HG03066 (cell line): Measurements from ENCODE around the gene SUCO.
"Not testable (repeated sequence)": the region's sequence is repeated elsewhere in the genome, so short reads cannot be mapped to it uniquely, and the experiment has no call there.

ENCODE experiments used
- ATAC-seq: cut with Tn5 transposase; IDR thresholded peaks from one replicate; pipeline ENCODE4 v1.9.1; 2021; ENCODE audit warnings: low read depth; ENCODE audit not compliant: unreplicated experiment

SUCO gene

DNA sequence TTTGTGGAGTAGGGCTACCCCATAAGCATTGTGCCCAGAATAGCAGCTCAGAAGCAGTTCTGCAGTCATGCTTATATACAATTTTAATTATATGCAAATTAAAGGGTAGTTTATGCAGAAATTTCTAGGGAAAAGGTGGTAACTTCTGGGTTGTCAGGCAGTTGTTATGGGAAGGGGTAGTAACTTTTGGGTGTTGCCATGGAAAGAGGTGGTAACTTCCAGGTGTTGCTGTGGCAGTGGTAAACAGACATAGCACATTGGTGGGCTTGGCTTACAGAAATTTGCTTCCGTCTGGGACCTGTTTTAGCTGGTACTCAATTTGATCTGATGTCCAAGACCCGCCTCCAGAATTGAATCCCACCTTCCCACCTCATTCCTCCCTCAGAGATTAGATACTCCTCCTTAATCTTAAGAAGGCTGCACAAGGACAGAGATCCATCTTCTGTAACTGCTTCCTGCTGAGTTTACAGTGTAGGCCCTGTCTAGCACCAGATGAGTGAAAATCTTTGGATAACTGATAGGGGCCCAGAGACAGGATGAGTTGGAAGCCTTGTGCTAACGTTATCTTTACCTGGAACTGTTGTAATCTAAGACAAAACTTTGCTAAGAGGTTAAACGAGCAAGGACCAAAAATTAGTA, 26.7 kb downstream of the SUCO start:
- ATAC-seq: no peak

DNA sequence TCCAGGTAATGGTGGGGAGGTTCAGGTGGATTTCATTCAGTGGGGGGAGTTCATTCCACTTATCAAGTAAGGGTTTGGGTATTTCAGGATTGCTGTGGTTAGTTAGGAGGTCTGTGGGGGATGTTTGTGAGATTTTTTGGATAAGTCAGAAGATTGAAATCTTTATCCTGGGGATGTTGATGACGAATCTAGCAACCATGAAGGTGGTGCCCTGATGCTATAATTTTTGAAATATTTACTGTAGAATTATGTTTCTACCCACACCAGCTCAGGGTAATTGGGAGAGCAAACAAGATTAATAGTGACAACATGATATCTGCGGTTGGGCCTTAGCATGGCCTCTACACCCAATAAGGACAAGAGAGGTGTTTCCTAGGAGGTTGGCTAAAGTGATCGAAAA, 28.3 kb downstream of the SUCO start:
- no peak for ATAC-seq

DNA sequence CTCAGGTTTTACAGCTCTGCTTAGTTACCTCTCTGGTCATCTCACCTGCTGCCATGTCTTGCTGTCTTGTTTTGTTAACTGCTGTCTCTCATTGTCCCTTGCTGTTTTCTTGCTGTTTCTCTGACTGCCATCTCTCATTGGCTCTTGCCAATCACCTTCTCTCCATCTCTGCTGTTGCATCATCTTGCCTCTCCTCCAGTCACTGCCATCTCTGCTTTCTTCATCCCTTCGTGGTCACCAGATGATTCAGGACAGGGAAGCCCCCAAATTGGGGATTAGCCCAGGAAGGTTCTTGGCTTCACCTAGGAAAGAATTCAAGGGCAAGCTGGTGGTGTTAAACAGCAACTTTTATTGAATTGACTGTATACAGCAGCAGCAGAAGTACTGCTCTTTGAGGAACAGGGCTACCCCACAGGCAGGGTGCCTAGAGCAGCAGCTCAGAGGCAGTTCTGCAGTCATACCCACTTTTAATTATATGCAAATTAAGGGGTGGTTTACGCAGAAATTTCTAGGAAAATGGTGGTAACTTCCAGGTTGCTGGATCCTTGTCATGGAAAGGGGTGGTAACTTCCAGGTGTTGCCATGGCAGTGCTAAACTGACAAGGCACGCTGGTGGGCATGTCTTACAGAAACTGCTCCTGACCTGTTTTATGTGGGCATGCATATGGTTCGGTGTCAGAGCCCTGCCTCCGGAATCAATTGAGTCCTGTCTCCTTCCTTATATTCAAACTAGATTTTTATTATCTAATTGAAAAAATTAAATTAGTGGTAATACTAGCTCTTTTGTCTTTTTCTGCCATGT, 33.4 kb downstream of the SUCO start:
- ATAC-seq: no peak

DNA sequence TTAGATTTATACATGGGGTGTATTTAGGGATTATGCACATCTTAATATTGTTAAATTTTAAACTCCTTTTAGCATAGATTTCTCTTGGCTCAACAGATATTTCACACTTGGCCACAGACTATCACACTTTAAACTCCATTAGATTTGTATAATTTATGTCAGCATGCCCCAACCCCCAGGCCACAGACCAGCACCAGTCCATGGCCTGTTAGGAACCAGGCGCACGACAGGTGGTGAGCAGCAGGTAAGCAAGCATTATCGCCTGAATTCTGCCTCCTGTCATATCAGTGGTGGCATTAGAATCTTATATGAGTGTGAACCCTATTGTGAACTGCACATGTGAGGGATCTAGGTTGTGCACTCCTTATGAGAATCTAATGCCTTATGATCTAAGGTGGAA, 34.8 kb downstream of the SUCO start:
- ATAC-seq: no peak

DNA sequence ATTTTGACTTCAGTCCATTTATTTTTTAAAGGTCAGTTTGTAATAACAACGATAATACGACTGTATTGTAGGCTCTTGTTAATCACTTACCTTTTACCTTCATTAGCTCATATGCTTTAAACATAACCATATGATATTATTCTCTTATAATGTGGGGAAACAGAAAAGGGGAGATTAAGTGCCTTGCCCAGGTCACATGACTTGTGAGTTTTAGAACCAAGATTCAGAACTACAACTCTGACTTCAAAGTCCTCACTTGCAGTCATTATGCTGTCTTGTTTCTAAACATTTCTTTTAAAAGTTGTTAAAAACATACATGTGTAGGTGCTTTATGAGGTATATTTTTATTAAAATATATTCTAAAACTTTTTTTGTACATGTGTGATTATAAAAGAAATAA, 41.1 kb downstream of the SUCO start:
- ATAC-seq: no peak

DNA sequence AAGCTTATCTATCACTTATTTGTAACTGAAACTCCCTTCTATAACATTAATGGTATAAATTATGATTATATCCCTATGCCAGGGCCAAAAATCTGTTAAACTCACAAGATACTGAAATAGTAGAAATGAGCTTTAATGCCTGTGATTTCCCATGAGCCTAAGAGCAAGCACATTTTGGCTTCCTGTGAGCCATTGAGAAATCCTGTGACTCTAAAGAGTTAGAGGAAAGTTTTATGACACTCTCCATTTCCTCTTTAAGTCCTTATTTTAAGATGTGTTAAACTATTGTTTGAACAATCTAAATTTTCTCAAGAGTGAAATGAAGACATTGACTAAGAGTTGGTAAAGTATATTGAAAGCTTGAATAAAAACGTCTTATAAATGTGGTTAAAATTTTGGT, 45.6 kb downstream of the SUCO start:
- ATAC-seq: no peak

DNA sequence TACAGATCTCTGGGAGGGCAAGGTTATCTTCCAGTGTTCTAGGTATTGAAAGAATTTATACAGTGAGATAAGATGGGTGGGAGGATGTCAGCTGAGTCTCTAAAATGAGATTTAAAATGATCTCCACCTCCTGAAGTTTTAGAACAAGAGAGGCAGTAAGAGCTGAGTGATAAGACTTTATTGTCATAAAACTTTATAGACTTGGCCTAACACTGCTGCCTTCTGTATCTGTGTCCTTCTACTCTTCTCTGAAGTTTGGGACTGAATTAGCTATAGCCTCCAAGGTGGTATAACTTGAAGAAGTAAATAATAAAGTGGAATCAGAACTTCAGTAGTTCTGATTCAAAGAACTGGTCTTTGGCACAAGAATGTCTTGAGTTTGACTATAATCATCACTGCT, 48.3 kb downstream of the SUCO start:
- no peak for ATAC-seq

DNA sequence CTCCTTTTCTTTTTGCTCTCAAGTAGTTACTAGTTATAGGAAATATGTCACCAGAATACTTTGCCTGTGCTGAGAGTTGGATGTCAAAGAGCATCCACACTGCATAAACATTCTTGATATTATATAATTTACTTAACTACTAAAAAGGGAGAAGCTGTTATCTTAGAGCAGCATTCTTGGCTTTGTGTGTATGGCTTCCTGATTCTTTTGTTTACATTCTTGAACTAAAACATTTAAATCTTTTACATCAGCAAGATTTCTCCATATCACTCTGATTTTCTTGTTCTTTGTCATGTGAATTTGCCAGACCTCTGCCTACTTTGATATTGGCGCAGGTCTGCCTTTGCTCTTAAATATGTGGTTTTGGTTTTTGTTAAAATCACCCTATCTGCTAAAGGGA, 48.8 kb downstream of the SUCO start:
- ATAC-seq: no peak

DNA sequence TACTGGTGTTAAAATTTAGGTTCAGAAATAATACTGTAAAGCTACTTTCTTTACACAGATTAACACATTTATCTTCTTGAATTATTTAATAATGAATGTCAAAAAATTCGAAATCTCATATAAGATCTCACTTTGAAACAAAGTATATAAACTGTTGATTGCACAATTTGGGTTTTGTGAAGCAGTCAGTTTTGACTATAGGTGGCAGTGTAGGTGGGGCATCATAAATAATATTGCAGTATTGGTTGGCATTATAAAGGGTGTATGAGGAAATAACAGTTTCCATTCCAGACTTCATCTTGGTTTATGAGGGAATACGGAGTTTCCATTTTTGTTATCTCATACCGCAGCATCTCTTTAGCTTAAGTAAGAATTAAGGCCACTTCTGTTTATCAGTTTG, 49.9 kb downstream of the SUCO start:
- ATAC-seq: no peak

DNA sequence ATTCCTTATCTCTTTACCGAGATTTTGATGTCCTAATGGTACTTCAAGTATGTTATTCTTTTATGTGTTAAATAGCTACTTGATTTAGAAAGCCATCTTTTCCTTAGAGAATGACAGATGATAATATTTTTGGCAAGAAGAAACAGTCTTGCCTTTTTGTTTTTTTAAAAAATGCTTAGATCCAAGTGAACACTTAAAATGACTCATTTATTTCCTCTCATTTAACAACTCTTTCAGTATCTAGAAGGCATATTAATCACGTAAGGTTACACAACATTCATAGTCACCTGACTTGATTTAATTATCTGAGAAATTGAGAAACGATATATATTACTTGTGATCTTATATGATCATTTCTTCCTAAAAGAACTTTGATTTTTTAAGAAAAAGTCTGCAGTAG, 52.4 kb downstream of the SUCO start:
- ATAC-seq: no peak

DNA sequence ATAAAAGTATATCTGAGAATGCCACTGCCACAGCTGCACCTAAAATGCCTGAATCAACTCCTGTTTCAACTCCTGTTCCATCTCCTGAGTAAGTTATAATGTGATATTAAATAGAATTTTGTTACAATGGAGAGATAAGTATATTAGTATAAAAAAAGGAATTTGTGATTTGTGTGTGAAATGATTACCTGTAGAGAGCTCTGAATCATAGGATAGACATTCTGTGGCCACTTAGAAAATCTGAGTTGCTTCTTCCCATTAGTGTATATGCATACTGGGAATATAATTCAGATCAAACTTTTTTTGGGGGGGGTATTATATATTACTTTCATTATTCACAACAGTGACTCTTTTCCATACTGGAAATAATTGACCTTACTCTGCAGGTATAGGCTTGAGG, 52.9 kb downstream of the SUCO start:
- no peak for ATAC-seq

DNA sequence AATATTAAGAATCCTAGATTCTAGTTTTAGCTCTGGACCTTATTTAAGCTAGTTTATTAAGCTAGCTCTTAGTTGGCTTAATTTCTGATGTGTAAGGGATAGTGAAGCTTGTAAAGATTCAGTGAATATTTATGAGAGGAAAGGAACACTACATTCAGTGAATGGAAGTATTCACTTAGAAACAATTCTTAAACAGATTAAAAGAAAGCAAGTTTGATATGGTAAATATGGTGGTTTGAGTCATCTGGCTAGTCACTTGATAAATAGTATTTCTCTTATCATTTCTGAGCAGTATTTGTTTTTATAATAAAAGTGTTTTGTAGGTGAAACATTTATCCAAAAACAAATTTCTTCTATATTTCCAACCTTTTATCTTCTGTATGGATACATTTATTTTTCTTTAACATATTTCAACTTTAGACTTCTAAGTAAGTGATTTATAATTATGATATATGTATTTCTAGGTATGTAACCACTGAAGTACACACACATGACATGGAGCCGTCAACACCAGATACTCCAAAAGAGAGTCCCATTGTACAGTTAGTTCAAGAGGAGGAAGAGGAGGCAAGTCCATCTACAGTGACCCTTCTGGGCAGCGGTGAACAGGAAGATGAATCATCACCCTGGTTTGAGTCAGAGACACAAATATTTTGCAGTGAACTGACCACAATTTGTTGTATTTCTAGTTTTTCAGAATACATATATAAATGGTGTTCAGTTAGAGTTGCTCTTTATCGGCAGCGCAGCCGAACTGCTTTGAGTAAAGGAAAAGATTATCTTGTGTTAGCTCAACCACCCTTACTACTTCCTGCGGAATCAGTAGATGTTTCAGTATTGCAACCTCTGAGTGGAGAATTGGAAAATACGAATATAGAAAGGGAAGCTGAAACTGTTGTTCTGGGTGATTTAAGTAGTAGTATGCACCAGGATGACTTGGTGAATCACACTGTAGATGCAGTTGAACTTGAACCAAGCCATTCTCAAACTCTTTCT, 55.6 kb downstream of the SUCO start:
- ATAC-seq: no peak

DNA sequence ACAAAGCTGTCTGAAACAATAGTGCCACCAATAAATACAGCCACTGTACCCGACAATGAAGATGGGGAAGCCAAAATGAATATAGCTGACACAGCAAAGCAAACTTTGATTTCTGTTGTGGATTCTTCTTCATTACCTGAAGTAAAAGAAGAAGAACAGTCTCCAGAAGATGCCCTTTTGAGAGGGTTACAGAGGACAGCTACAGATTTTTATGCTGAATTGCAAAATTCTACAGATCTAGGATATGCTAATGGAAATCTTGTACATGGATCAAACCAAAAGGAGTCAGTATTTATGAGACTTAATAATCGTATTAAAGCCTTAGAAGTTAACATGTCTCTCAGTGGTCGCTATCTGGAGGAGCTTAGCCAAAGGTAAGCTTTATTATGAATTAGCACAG, 56.6 kb downstream of the SUCO start:
- ATAC-seq: no peak

DNA sequence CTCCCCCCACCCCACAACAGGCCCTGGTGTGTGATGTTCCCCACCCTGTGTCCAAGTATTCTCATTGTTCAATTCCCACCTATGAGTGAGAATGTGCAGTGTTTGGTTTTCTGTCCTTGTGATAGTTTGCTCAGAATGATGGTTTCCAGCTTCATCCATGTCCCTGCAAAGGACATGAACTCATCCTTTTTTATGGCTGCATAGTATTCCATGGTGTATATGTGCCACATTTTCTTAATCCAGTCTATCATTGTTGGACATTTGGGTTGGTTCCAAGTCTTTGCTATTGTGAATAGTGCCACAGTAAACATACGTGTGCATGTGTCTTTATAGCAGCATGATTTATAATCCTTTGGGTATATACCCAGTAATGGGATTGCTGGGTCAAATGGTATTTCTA, 58.5 kb downstream of the SUCO start:
- ATAC-seq: not testable (repeated sequence)

DNA sequence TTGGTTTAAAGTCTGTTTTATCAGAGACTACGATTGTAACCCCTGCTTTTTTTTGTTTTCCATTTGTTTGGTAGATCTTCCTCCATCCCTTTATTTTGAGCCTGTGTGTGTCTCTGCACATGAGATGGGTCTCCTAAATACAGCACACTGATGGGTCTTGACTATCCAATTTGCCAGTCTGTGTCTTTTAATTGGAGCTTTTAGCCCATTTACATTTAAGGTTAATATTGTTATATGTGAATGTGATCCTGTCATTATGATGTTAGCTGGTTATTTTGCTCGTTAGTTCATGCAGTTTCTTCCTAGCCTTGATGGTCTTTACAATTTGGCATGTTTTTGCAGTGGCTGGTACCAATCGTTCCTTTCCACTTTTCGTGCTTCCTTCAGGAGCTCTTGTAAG, 62.1 kb downstream of the SUCO start:
- not testable (repeated sequence) for ATAC-seq

DNA sequence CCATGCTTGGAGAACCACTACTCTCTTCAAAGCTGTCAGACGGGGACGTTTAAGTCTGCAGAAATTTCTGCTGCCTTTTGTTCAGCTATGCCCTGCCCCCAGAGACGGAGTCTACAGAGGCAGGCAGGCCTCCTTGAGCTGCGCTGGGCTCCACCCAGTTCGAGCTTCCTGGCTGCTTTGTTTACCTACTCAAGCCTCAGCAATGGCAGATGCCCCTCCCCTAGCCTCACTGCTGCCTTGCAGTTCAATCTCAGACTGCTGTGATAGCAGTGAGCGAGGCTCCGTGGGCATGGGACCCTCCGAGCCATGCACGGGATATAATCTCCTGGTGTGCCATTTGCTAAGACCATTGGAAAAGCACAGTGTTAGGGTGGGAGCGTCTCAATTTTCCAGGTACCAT, 63.8 kb downstream of the SUCO start:
- not testable (repeated sequence) for ATAC-seq

DNA sequence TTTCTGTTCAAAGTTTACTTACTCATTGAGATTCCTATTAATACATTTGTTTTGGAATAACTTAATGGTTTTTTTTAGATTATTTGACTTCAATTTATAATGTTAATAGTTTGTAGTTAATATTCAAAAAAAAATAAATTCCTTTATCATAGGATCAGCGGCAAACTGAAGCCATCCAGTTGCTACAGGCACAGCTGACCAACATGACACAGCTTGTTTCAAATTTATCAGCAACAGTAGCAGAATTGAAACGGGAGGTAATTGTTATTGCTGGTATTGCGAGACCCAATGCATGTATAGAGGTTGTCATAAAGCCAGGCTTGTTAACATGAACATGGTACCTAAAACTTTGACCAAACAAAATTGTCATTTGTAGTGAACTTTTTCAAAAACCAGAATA, 67.0 kb downstream of the SUCO start:
- ATAC-seq: no peak

DNA sequence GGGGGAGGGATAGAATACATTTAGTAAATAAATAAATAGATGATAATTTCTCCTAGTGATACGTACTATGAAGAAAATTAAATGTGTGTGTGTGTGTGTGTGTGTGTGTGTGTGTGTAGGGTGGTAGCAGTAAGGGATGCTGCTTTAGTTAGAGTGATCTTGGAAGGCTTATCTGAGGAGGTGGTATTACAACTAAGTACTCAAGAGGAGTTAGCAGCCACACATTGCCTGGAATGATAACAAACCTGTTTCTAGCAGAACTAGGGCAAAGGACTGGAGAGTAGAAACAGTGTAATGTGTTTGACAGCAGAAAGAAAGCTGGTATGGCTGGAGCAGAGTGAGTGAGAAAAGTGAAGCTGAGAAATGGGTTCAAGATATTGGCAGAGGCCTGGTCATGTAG, 67.7 kb downstream of the SUCO start:
- no peak for ATAC-seq

DNA sequence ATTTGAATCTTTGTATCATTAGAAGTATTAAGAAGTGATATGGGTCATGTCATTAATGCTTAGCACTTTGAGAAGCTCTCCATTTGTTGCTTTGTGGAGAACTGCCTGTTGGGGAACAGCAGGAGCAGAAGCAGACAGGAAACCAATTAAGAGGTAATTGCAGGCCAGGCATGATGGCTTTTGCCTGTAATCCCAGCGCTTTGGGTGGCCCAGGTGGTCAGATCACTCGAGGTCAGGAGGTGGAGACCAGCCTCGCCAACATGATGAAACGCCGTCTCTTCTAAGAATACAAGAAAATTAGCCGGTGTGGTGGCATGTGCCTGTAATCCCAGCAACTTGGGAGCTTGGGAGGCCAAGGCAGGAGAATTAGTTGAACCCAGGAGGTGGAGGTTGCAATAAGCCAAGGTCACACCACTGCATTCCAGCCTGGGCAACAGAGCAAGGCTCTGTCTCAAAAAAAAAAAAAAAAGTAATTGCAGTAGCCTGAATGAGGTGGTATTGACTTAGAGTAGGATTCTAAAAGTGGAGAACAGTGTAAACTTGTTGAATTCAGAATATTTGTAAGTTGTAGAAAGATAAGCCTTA, 68.2 kb downstream of the SUCO start:
- ATAC-seq: no peak

DNA sequence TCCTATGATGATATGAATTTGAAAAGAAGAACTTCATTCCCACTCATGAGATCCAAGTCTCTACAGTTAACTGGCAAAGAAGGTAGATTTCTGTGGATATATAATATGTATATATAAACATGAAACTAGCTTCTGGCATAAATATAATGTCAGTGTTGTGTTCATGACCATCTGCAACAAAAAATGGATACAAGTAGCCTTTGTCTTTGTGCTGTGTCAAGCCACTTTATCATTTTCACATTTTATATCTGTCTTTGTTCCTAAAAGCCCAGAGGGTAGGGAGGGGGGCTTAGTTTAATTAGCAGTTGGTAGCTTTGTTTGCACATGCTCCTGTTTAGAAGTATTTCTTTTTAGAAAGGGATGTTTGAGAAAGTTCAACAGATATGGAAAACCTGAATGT, 69.8 kb downstream of the SUCO start:
- no peak for ATAC-seq

DNA sequence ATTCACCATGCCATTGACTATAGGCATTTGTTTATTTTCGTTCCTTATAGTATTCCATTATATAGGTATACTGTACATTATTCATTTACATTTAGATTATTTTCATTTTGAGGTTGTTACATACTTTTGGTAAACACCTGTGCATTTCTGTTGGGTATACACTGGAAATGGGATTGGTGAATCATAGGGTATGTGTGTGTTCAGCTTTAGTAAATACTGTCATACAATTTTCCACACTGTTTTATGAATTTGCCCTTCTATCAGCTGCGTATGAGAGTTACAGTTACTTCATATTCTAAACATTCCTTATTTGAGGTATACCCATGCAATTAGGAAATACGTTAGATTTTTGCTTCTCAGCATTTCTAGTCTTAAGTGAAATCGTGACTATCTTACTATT, 70.9 kb downstream of the SUCO start:
- no peak for ATAC-seq
